ENCODE results near the gene LRRC52.
"Not testable (repeated sequence)": the region's sequence is repeated elsewhere in the genome, so short reads cannot be mapped to it uniquely, and the experiment has no call there.

The LRRC52 gene

GRCh38 chr1:165581926-165582325 lies 38.1 kb downstream of the LRRC52 start:
- no peak for DNase-seq (ENCODE audit: low spot score)

GRCh38 chr1:165586398-165586797 lies 42.6 kb downstream of the LRRC52 start:
- DNase-seq (ENCODE audit: low spot score), result no peak

GRCh38 chr1:165591391-165591790 lies 47.6 kb downstream of the LRRC52 start:
- not testable (repeated sequence) for DNase-seq (ENCODE audit: low spot score)

GRCh38 chr1:165592945-165593823 lies 49.4 kb downstream of the LRRC52 start:
- DNase-seq (ENCODE audit: low spot score), result peak; percentile 76

GRCh38 chr1:165595246-165595938 lies 51.6 kb downstream of the LRRC52 start:
- DNase-seq (ENCODE audit: low spot score), result no peak

- peak; percentile 95 for DNase-seq (ENCODE audit: low spot score)
Measured at GRCh38 chr1:165597883-165598675, 54.3 kb downstream of the LRRC52 start.

GRCh38 chr1:165598676-165599059 lies 54.9 kb downstream of the LRRC52 start:
- no peak for DNase-seq (ENCODE audit: low spot score)

GRCh38 chr1:165600793-165601192 lies 57.0 kb downstream of the LRRC52 start:
- DNase-seq (ENCODE audit: low spot score), result peak; percentile 16

GRCh38 chr1:165603810-165604209 lies 60.0 kb downstream of the LRRC52 start:
- DNase-seq (ENCODE audit: low spot score), result no peak

- DNase-seq (ENCODE audit: low spot score), result no peak
Measured at GRCh38 chr1:165605246-165605645, 61.4 kb downstream of the LRRC52 start.

- DNase-seq (ENCODE audit: low spot score), result not testable (repeated sequence)
Measured at GRCh38 chr1:165606676-165607075, 62.9 kb downstream of the LRRC52 start.

- no peak for DNase-seq (ENCODE audit: low spot score)
Measured at GRCh38 chr1:165610866-165611265, 67.1 kb downstream of the LRRC52 start.

GRCh38 chr1:165612062-165612461 lies 68.3 kb downstream of the LRRC52 start:
- no peak for DNase-seq (ENCODE audit: low spot score)

Measured in putamen (tissue), 1 donor.